Ishikawa (cell line): ENCODE data around the gene KIT.

ENCODE experiments used
- CEBPB ChIP-seq: IDR thresholded peaks from 2 replicates; pipeline ENCODE4 v1.6.1; 2012
- CREB1 ChIP-seq: IDR thresholded peaks from 2 replicates; pipeline ENCODE4 v1.6.1; 2012; ENCODE audit warnings: low read depth
- EGR1 ChIP-seq: IDR thresholded peaks from 2 replicates; pipeline ENCODE4 v1.6.1; 2012
- EP300 ChIP-seq: IDR thresholded peaks from 2 replicates; pipeline ENCODE4 v1.6.1; 2012; ENCODE audit warnings: borderline replicate concordance
- FOXM1 ChIP-seq: IDR thresholded peaks from 2 replicates; pipeline ENCODE4 v1.6.1; 2012; ENCODE audit warnings: low read depth, borderline replicate concordance
- RAD21 ChIP-seq: IDR thresholded peaks from 2 replicates; pipeline ENCODE4 v1.6.1; 2012; ENCODE audit warnings: low read depth
- REST ChIP-seq: IDR thresholded peaks from 2 replicates; pipeline ENCODE4 v1.6.1; 2012; ENCODE audit warnings: low read depth, mild to moderate bottlenecking
- TAF1 ChIP-seq: IDR thresholded peaks from 2 replicates; pipeline ENCODE4 v1.6.1; 2012; ENCODE audit warnings: low read depth, mild to moderate bottlenecking
- USF1 ChIP-seq: IDR thresholded peaks from 2 replicates; pipeline ENCODE4 v1.6.1; 2012
- YY1 ChIP-seq: IDR thresholded peaks from 2 replicates; pipeline ENCODE4 v1.6.1; 2012; ENCODE audit warnings: low read depth
- TF ChIP-seq, protein P1 (sequence below): IDR thresholded peaks from 2 replicates; pipeline ENCODE4 v1.6.1; 2012

- no peak for TF ChIP-seq FOXM1
- TF ChIP-seq EGR1, result no peak
- TF ChIP-seq, protein P1, sequence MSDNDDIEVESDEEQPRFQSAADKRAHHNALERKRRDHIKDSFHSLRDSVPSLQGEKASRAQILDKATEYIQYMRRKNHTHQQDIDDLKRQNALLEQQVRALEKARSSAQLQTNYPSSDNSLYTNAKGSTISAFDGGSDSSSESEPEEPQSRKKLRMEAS, result no peak
- no peak for TF ChIP-seq TAF1
- no peak for TF ChIP-seq EP300
- no peak for TF ChIP-seq YY1
- no peak for TF ChIP-seq CEBPB
- no peak for TF ChIP-seq REST
- no peak for TF ChIP-seq RAD21
- TF ChIP-seq CREB1, result no peak
- TF ChIP-seq USF1, result no peak
Measured at GRCh38 chr4:54728368-54728767, 70.6 kb downstream of the KIT start.
